ENCODE measurements around the gene CFAP100. TPM values are rescaled to one million over a fixed set of nuclear protein-coding genes. Genes with fewer than 3 reads are reported as not detected.

CFAP100 gene
- total and polyA plus RNA-seq, 2 donors, result not detected

GRCh38 chr3:126352476-126353454 is 41.9 kb upstream of the CFAP100 start:
- no peak for DNase-seq (ENCODE audit: extremely low spot score)
- Histone ChIP-seq H3K36me3 (ENCODE audit: insufficient read depth) (no peaks in the 10 kb centered on the region), H3K4me1 (ENCODE audit: insufficient read depth) (no peaks in the 10 kb centered on the region), H3K27ac (ENCODE audit: low read depth) (no peak overlapping the region), H3K4me3 (ENCODE audit: low read depth, low read length) (no peak overlapping the region)
- WGBS, result 92% methylated on average over 27 of the region's 27 CpGs

- Histone ChIP-seq H3K4me1 (ENCODE audit: insufficient read depth) (no peaks in the 10 kb centered on the region), H3K36me3 (ENCODE audit: insufficient read depth) (no peaks in the 10 kb centered on the region), H3K4me3 (ENCODE audit: low read depth, low read length) (no peak overlapping the region), H3K27ac (ENCODE audit: low read depth) (no peak overlapping the region)
- 88% methylated on average over 8 of the region's 8 CpGs for WGBS
- DNase-seq (ENCODE audit: extremely low spot score), result no peak
These were observed 40.9 kb upstream of the CFAP100 start for GRCh38 chr3:126353694-126354321.

GRCh38 chr3:126354776-126355175 is 39.9 kb upstream of the CFAP100 start:
- H3K27ac ChIP-seq (ENCODE audit: low read depth), result no peak overlapping the region
- H3K4me3 ChIP-seq (ENCODE audit: low read depth, low read length), result no peak overlapping the region
- DNase-seq (ENCODE audit: extremely low spot score), result no peak
- no peaks in the 10 kb centered on the region for H3K36me3 ChIP-seq (ENCODE audit: insufficient read depth)
- 87% methylated on average over 7 of the region's 7 CpGs for WGBS
- no peaks in the 10 kb centered on the region for H3K4me1 ChIP-seq (ENCODE audit: insufficient read depth)

GRCh38 chr3:126355251-126355650 is 39.5 kb upstream of the CFAP100 start:
- H3K4me1 ChIP-seq (ENCODE audit: insufficient read depth), result no peaks in the 10 kb centered on the region
- no peaks in the 10 kb centered on the region for H3K36me3 ChIP-seq (ENCODE audit: insufficient read depth)
- peak overlapping the region; percentile 26 for H3K4me3 ChIP-seq (ENCODE audit: low read depth, low read length)
- DNase-seq (ENCODE audit: extremely low spot score), result no peak
- WGBS, result 67% methylated on average over 3 of the region's 3 CpGs
- no peak overlapping the region for H3K27ac ChIP-seq (ENCODE audit: low read depth)

GRCh38 chr3:126355777-126356372 is 38.8 kb upstream of the CFAP100 start:
- peak overlapping the region; percentile 72 for H3K27ac ChIP-seq (ENCODE audit: low read depth)
- WGBS, result 2% methylated on average over 32 of the region's 32 CpGs
- H3K4me1 ChIP-seq (ENCODE audit: insufficient read depth), result no peaks in the 10 kb centered on the region
- H3K36me3 ChIP-seq (ENCODE audit: insufficient read depth), result no peaks in the 10 kb centered on the region
- peak; percentile 66 for DNase-seq (ENCODE audit: extremely low spot score)
- H3K4me3 ChIP-seq (ENCODE audit: low read depth, low read length), result peak overlapping the region; percentile 93

DNA sequence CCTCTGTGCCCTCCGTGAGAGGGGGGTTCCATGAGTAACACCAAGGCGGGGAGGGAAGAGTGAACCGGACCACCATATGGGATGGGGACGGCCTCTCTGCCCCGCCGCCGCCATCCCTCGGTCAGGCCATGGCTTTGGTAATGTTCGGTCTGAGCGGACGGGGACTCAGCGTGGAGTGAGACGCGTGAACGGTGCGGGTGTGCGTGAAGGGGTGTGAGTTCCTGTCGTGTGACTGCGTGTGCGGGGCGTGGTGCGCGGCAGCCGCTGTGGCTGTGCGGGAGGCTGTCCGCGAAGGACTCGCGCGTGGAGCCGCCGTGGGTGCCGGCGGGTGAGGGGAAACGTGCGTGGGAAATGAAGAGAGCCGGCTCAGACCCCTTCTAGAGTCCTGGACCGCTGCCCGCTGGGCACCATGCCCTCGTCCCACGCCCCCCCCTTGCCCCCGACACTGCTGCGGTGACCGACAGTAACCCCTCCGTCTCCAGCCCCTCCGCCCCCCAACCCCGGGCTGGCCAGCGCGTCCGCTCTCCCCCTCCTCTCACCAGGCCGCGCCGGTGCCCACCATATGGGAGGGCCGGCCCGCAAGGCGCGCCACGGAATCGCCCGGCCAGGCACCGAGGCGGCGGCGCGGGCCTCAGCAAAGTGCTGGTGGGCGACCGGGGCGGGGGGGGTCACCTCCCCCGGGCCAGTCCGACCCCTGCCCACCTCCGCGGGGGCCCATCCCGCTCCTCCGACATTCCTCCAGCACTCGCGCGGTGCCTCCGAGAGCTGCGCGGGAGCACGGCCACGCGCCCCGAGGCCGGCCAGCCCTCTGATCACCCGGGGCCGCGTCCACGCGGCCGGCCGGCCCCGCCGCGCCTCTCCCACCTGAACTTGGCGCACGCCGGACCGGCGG is 38.1 kb upstream of the CFAP100 start:
- Histone ChIP-seq H3K36me3 (ENCODE audit: insufficient read depth) (no peaks in the 10 kb centered on the region), H3K27ac (ENCODE audit: low read depth) (peak overlapping the region; percentile 72), H3K4me1 (ENCODE audit: insufficient read depth) (no peaks in the 10 kb centered on the region), H3K4me3 (ENCODE audit: low read depth, low read length) (peak overlapping the region; percentile 93)
- DNase-seq (ENCODE audit: extremely low spot score), result no peak
- under 1% methylated on average over 100 of the region's 100 CpGs for WGBS

- no peaks in the 10 kb centered on the region for H3K36me3 ChIP-seq (ENCODE audit: insufficient read depth)
- peak; percentile 36 for DNase-seq (ENCODE audit: extremely low spot score)
- peak within 1 kb of the TSS; percentile 93 for H3K4me3 ChIP-seq (ENCODE audit: low read depth, low read length)
- under 1% methylated on average over 86 of the region's 86 CpGs for WGBS
- no peaks in the 10 kb centered on the region for H3K4me1 ChIP-seq (ENCODE audit: insufficient read depth)
- peak within 1 kb of the TSS; percentile 72 for H3K27ac ChIP-seq (ENCODE audit: low read depth)
These were observed 37.2 kb upstream of the CFAP100 start, which contains the start of gene KLF15 for GRCh38 chr3:126357295-126358037. Gene KLF15 (minus strand): TSS chr3:126357408. CDS start chr3:126352922, 4,486 bp downstream.

DNA sequence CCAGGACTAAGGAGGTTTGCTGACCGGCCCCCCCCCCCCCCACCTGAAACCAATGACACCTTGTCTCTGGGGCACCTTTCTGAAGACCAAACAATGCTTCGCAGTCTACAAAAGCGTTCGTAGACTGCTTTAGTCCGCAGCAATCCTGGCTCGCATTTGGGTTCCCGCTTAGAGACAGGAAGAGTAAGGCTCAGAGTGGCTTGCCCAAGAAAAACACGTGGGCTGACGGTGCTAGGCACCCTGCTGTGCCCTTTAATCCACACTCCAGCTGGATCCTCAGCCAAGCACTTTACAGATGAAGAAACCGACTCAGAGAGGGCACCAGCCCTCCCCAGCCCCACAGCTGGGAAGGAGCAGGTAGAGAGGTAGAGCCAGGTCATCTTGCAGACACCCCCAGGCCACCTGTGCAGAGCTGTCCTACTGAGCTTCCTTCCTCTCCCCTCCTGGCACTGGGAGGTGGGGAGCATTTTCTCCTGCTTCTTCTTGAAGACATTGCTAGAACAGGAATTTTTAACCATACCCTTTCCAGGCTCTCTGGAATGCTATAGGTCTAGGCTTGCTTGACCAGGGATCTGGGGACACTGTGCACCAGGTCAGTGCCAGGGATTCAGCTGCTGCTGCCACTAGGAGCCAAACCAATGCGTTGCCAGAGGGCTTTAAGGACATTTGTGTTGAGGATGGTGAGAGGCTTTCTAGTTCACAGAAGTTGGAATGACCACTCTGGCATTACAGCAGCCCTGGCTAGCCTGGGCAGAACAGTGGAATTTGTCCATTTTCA is 36.5 kb upstream of the CFAP100 start:
- DNase-seq (ENCODE audit: extremely low spot score), result no peak
- H3K27ac ChIP-seq (ENCODE audit: low read depth), result peak overlapping the region; percentile 40
- 8% methylated on average over 11 of the region's 11 CpGs for WGBS

DNA sequence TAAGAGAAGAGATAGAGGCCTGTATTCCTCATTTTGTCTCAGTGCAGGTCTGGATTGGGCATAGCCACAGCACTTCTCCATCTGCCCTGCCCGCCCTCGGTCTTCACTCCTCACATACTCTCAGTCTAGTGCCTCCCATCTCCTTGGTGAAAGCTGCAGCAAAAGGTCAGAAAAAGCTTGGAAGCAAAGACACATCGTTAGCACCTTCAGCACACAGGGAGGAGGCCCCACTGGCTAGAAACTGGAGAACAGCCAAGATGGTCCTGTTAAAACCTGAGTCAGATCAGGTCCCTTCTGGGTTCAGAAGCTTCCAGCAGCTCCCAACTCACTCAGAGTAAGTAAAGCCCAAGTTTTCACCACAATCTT is 35.9 kb upstream of the CFAP100 start:
- Histone ChIP-seq H3K27ac (ENCODE audit: low read depth) (no peak overlapping the region), H3K4me3 (ENCODE audit: low read depth, low read length) (no peak overlapping the region), H3K4me1 (ENCODE audit: insufficient read depth) (no peaks in the 10 kb centered on the region), H3K36me3 (ENCODE audit: insufficient read depth) (no peaks in the 10 kb centered on the region)
- 86% methylated on average over 3 of the region's 3 CpGs for WGBS
- no peak for DNase-seq (ENCODE audit: extremely low spot score)

More for the DNA sequence above, 36.5 kb upstream of the CFAP100 start:
- no peaks in the 10 kb centered on the region for H3K36me3 ChIP-seq (ENCODE audit: insufficient read depth)
- no peaks in the 10 kb centered on the region for H3K4me1 ChIP-seq (ENCODE audit: insufficient read depth)
- no peak overlapping the region for H3K4me3 ChIP-seq (ENCODE audit: low read depth, low read length)

GRCh38 chr3:126360046-126360713 is 34.5 kb upstream of the CFAP100 start:
- 74% methylated on average over 3 of the region's 3 CpGs for WGBS
- DNase-seq (ENCODE audit: extremely low spot score), result no peak
- H3K36me3 ChIP-seq (ENCODE audit: insufficient read depth), result no peaks in the 10 kb centered on the region
- H3K27ac ChIP-seq (ENCODE audit: low read depth), result no peak overlapping the region
- no peaks in the 10 kb centered on the region for H3K4me1 ChIP-seq (ENCODE audit: insufficient read depth)
- H3K4me3 ChIP-seq (ENCODE audit: low read depth, low read length), result no peak overlapping the region

GRCh38 chr3:126360714-126361060 is 34.0 kb upstream of the CFAP100 start:
- Histone ChIP-seq H3K4me1 (ENCODE audit: insufficient read depth) (no peaks in the 10 kb centered on the region), H3K4me3 (ENCODE audit: low read depth, low read length) (no peak overlapping the region), H3K36me3 (ENCODE audit: insufficient read depth) (no peaks in the 10 kb centered on the region), H3K27ac (ENCODE audit: low read depth) (no peak overlapping the region)
- 68% methylated on average over 3 of the region's 3 CpGs for WGBS
- no peak for DNase-seq (ENCODE audit: extremely low spot score)
